Measurements from ENCODE around the gene AKT2.

DNA sequence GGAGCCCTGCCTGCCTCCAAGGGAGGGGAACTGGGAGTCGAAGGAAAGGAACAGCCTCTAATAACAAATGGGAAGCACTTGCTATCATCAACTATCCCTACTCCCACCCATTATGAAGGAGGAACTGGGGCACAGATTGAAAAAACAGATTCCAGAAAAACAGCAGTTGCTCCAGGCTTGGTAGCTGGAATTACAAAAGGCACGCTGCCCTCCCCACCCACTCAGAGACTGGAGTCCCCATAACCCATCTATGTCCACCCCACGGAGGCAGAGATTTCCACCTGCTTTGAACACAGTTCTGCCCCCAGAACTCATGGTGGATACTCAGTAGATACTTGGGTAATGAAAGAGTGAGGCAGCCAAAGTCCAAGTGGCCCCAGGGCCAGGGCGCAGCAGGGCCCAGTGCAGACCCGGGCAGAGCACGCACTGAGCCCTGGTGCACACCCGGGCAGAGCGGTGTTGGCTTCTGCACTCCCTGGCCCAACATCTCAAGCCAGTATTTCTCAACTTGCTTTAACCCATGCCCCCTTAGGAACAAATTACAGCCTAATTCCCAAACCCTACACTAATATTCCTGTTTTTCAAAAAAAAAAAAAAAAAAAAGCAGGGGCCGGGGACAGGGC, 39.5 kb downstream of the AKT2 start:
- TF ChIP-seq, protein P1, sequence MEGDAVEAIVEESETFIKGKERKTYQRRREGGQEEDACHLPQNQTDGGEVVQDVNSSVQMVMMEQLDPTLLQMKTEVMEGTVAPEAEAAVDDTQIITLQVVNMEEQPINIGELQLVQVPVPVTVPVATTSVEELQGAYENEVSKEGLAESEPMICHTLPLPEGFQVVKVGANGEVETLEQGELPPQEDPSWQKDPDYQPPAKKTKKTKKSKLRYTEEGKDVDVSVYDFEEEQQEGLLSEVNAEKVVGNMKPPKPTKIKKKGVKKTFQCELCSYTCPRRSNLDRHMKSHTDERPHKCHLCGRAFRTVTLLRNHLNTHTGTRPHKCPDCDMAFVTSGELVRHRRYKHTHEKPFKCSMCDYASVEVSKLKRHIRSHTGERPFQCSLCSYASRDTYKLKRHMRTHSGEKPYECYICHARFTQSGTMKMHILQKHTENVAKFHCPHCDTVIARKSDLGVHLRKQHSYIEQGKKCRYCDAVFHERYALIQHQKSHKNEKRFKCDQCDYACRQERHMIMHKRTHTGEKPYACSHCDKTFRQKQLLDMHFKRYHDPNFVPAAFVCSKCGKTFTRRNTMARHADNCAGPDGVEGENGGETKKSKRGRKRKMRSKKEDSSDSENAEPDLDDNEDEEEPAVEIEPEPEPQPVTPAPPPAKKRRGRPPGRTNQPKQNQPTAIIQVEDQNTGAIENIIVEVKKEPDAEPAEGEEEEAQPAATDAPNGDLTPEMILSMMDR (IDR thresholded peaks at IDR 0.05; ENCODE audit: low read depth, low read length), result no peak
- no peak for TF ChIP-seq EZH2phosphoT487 (IDR thresholded peaks at IDR 0.05; ENCODE audit: low read depth)
